ENCODE results near the gene LONRF2. TPM values are rescaled to one million over a fixed set of nuclear protein-coding genes. Genes with fewer than 3 reads are reported as not detected.

Gene LONRF2
- polyA plus RNA-seq, 2 donors, result 0.33 to 0.51 TPM

DNA sequence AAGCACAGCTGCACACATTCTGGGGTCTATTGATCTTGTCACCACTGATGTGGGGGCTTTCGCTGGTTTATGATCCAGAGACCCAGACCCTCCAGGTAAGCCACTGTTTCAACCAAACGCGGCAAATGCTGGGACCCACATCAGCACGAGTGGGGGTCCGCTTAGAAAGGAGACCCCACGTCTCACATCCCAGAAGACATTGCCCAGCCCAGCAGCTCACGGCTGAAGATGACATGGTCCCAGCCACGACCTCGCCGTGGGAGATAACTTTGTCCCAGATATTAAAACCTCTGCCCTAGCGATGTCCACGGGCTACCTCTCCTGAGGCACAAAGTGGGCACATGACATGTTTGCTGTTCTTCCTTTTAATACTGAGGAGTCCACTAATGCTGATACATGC is 43.8 kb downstream of the LONRF2 start:
- H3K27ac ChIP-seq (ENCODE audit: low read depth in 2 of 2, low read length in 1 of 2), result no peak overlapping the region
- H3K36me3 ChIP-seq (ENCODE audit: control insufficient read depth in 2 of 2, insufficient read depth in 2 of 2, low read length in 1 of 2), result no peaks in the 10 kb centered on the region
- whole genome bisulfite sequencing, 2 donors, result 87 to 91% methylated on average over 12 of the region's 12 CpGs
- H3K4me3 ChIP-seq (ENCODE audit: low read depth in 1 of 2, low read length in 2 of 2), result no peak overlapping the region
- H3K27me3 ChIP-seq (ENCODE audit: control insufficient read depth in 1 of 2, insufficient read depth in 2 of 2, low read length in 2 of 2), result no peaks in the 10 kb centered on the region
- H3K4me1 ChIP-seq (ENCODE audit: control insufficient read depth in 2 of 2, insufficient read depth in 2 of 2, low read length in 1 of 2), result peaks cover 0 to 4% of the 10 kb centered on the region in 2 donors
- no peaks in the 10 kb centered on the region for H3K9me3 ChIP-seq (ENCODE audit: control insufficient read depth in 2 of 2, insufficient read depth in 1 of 2, low read depth in 1 of 2, low read length in 1 of 2)

DNA sequence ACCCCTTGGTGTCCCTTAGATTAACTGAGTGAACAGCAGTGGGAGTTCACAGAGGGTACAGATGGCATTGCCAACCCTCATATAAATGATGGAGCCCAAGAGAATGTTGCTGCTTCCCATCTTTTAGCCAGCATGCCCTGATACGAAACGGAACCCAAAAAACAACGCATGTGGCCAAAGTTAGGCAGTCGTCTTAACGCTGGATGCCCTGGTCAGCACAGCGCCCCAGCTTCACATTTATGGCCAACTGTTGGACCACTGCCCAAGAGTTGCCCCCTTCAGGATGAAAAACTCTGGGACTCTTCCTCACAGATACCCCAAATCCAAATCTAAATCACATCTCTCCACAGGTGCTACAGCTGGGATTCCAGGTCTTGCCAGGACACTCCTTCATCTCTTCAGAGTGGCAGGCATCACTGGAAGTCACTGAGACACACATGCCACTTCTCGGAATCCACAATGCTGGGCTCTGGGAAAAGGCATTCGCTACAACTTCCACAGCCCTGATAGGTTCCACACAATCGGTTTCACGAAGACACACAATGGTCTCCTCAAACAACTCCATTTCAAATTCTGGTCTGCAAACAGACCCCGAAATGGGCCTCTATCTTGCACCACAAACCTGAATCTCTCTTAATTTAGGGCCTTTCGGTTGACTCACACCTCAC is 44.6 kb downstream of the LONRF2 start:
- no peaks in the 10 kb centered on the region for H3K27me3 ChIP-seq (ENCODE audit: control insufficient read depth in 1 of 2, insufficient read depth in 2 of 2, low read length in 2 of 2)
- peaks cover 0 to 4% of the 10 kb centered on the region in 2 donors for H3K4me1 ChIP-seq (ENCODE audit: control insufficient read depth in 2 of 2, insufficient read depth in 2 of 2, low read length in 1 of 2)
- no peak overlapping the region for H3K27ac ChIP-seq (ENCODE audit: low read depth in 2 of 2, low read length in 1 of 2)
- H3K4me3 ChIP-seq (ENCODE audit: low read depth in 1 of 2, low read length in 2 of 2), result no peak overlapping the region
- WGBS, 2 donors, result 94 to 95% methylated on average over 12 of the region's 12 CpGs
- no peaks in the 10 kb centered on the region for H3K9me3 ChIP-seq (ENCODE audit: control insufficient read depth in 2 of 2, insufficient read depth in 1 of 2, low read depth in 1 of 2, low read length in 1 of 2)
- no peaks in the 10 kb centered on the region for H3K36me3 ChIP-seq (ENCODE audit: control insufficient read depth in 2 of 2, insufficient read depth in 2 of 2, low read length in 1 of 2)

DNA sequence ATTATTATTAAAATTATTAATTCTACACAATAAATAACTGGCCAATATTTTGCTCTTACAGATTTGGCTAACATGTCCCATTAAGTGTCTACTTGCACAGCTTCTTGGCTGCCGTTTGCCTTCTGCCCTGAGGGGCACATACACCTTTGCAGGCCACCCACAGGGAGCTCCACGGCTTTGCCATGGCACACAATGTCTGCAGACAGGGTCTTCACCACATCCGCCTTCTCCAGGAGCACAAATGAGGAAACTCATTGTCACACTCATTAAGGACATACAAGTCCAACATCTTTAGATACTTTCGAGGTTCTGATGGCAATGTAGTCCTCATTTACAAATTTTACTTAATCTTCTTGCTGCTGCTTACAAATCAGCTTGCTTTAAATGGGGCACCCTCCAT is 45.6 kb downstream of the LONRF2 start:
- Histone ChIP-seq H3K4me3 (ENCODE audit: low read depth in 1 of 2, low read length in 2 of 2) (no peak overlapping the region), H3K4me1 (ENCODE audit: control insufficient read depth in 2 of 2, insufficient read depth in 2 of 2, low read length in 1 of 2) (peaks cover 0 to 4% of the 10 kb centered on the region in 2 donors), H3K36me3 (ENCODE audit: control insufficient read depth in 2 of 2, insufficient read depth in 2 of 2, low read length in 1 of 2) (no peaks in the 10 kb centered on the region), H3K27ac (ENCODE audit: low read depth in 2 of 2, low read length in 1 of 2) (no peak overlapping the region), H3K9me3 (ENCODE audit: control insufficient read depth in 2 of 2, insufficient read depth in 1 of 2, low read depth in 1 of 2, low read length in 1 of 2) (no peaks in the 10 kb centered on the region), H3K27me3 (ENCODE audit: control insufficient read depth in 1 of 2, insufficient read depth in 2 of 2, low read length in 2 of 2) (no peaks in the 10 kb centered on the region)
- WGBS, 2 donors, result 71 to 85% methylated on average over 4 of the region's 4 CpGs

DNA sequence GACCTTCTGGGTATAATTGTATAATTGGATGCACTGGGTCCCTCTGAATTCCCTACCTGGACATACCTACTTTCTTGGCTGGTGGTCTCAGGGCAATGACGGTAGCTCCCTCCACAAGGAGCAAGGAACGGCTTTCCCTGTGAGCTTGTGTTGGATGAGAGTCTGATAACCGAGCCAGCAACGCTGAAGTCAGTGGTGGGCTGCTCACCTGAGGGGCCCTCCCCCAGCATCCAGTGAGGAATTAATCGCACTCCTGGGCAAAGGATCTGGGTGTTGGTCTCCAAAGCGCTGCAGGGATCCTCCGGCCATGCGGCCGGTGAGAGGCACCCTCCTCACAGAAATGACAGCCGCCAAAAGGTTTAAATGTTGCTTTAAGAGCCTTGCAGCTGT is 47.1 kb downstream of the LONRF2 start:
- no peaks in the 10 kb centered on the region for H3K9me3 ChIP-seq (ENCODE audit: control insufficient read depth in 2 of 2, insufficient read depth in 1 of 2, low read depth in 1 of 2, low read length in 1 of 2)
- no peaks in the 10 kb centered on the region for H3K36me3 ChIP-seq (ENCODE audit: control insufficient read depth in 2 of 2, insufficient read depth in 2 of 2, low read length in 1 of 2)
- 84 to 85% methylated on average over 10 of the region's 10 CpGs for WGBS, 2 donors
- H3K27me3 ChIP-seq (ENCODE audit: control insufficient read depth in 1 of 2, insufficient read depth in 2 of 2, low read length in 2 of 2), result no peaks in the 10 kb centered on the region
- no peak overlapping the region for H3K4me3 ChIP-seq (ENCODE audit: low read depth in 1 of 2, low read length in 2 of 2)
- no peak overlapping the region for H3K27ac ChIP-seq (ENCODE audit: low read depth in 2 of 2, low read length in 1 of 2)
- peaks cover 0 to 4% of the 10 kb centered on the region in 2 donors for H3K4me1 ChIP-seq (ENCODE audit: control insufficient read depth in 2 of 2, insufficient read depth in 2 of 2, low read length in 1 of 2)

DNA sequence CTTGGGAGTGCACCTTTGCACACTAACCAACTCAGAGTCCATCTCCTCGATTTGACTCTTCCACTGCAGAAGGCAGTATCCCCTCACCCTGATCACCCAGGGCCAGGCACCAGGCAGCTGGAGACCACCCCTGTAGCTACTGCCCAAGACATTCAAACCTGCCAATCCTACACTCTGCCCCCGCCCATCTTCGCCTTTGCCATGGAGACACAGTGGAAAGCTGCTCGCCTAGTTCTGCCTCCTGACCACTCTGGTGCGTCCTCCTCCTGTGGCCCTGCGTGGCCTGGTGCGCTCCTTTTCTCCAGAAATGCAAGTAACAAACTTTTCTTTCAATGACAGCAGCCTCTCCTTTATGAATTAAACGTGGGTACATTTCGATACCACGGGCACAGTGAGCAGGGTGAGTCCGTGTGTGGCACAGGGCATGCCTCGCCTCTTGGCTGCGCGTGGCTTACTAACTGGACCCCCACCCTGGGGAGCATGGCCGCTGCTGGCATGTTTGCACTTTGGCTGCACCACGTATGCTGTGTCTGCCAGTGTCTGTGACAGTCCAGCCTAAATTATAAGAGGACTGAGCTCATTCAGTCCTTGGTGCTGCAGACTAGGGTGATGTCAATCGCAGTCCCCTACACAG is 47.6 kb downstream of the LONRF2 start:
- WGBS, 2 donors, result 93 to 95% methylated on average over 17 of the region's 17 CpGs

GRCh38 chr2:100274076-100274475 is 48.2 kb downstream of the LONRF2 start:
- 66% methylated on average over 6 of the region's 6 CpGs for WGBS, 2 donors

More for the DNA sequence above, 47.6 kb downstream of the LONRF2 start:
- Histone ChIP-seq H3K4me3 (ENCODE audit: low read depth in 1 of 2, low read length in 2 of 2) (no peak overlapping the region), H3K36me3 (ENCODE audit: control insufficient read depth in 2 of 2, insufficient read depth in 2 of 2, low read length in 1 of 2) (no peaks in the 10 kb centered on the region), H3K27me3 (ENCODE audit: control insufficient read depth in 1 of 2, insufficient read depth in 2 of 2, low read length in 2 of 2) (no peaks in the 10 kb centered on the region), H3K9me3 (ENCODE audit: control insufficient read depth in 2 of 2, insufficient read depth in 1 of 2, low read depth in 1 of 2, low read length in 1 of 2) (no peaks in the 10 kb centered on the region), H3K27ac (ENCODE audit: low read depth in 2 of 2, low read length in 1 of 2) (no peak overlapping the region), H3K4me1 (ENCODE audit: control insufficient read depth in 2 of 2, insufficient read depth in 2 of 2, low read length in 1 of 2) (peaks cover 0 to 4% of the 10 kb centered on the region in 2 donors)

GRCh38 chr2:100273387-100273786 is 48.9 kb downstream of the LONRF2 start:
- Histone ChIP-seq H3K4me3 (ENCODE audit: low read depth in 1 of 2, low read length in 2 of 2) (no peak overlapping the region), H3K4me1 (ENCODE audit: control insufficient read depth in 2 of 2, insufficient read depth in 2 of 2, low read length in 1 of 2) (peaks cover 0 to 3% of the 10 kb centered on the region in 2 donors), H3K9me3 (ENCODE audit: control insufficient read depth in 2 of 2, insufficient read depth in 1 of 2, low read depth in 1 of 2, low read length in 1 of 2) (no peaks in the 10 kb centered on the region), H3K27ac (ENCODE audit: low read depth in 2 of 2, low read length in 1 of 2) (no peak overlapping the region), H3K36me3 (ENCODE audit: control insufficient read depth in 2 of 2, insufficient read depth in 2 of 2, low read length in 1 of 2) (no peaks in the 10 kb centered on the region), H3K27me3 (ENCODE audit: control insufficient read depth in 1 of 2, insufficient read depth in 2 of 2, low read length in 2 of 2) (no peaks in the 10 kb centered on the region)
- 91 to 93% methylated on average over 1 of the region's 1 CpG for WGBS, 2 donors

More at GRCh38 chr2:100274076-100274475, 48.2 kb downstream of the LONRF2 start:
- Histone ChIP-seq H3K27me3 (ENCODE audit: control insufficient read depth in 1 of 2, insufficient read depth in 2 of 2, low read length in 2 of 2) (no peaks in the 10 kb centered on the region), H3K27ac (ENCODE audit: low read depth in 2 of 2, low read length in 1 of 2) (no peak overlapping the region), H3K4me1 (ENCODE audit: control insufficient read depth in 2 of 2, insufficient read depth in 2 of 2, low read length in 1 of 2) (peaks cover 0 to 4% of the 10 kb centered on the region in 2 donors), H3K9me3 (ENCODE audit: control insufficient read depth in 2 of 2, insufficient read depth in 1 of 2, low read depth in 1 of 2, low read length in 1 of 2) (no peaks in the 10 kb centered on the region), H3K4me3 (ENCODE audit: low read depth in 1 of 2, low read length in 2 of 2) (no peak overlapping the region), H3K36me3 (ENCODE audit: control insufficient read depth in 2 of 2, insufficient read depth in 2 of 2, low read length in 1 of 2) (no peaks in the 10 kb centered on the region)

- no peaks in the 10 kb centered on the region for H3K4me1 ChIP-seq (ENCODE audit: control insufficient read depth in 2 of 2, insufficient read depth in 2 of 2, low read length in 1 of 2)
- no peak overlapping the region for H3K27ac ChIP-seq (ENCODE audit: low read depth in 2 of 2, low read length in 1 of 2)
- WGBS, 2 donors, result 70% methylated on average over 10 of the region's 10 CpGs
- no peaks in the 10 kb centered on the region for H3K36me3 ChIP-seq (ENCODE audit: control insufficient read depth in 2 of 2, insufficient read depth in 2 of 2, low read length in 1 of 2)
- no peak overlapping the region for H3K4me3 ChIP-seq (ENCODE audit: low read depth in 1 of 2, low read length in 2 of 2)
- H3K9me3 ChIP-seq (ENCODE audit: control insufficient read depth in 2 of 2, insufficient read depth in 1 of 2, low read depth in 1 of 2, low read length in 1 of 2), result no peaks in the 10 kb centered on the region
- H3K27me3 ChIP-seq (ENCODE audit: control insufficient read depth in 1 of 2, insufficient read depth in 2 of 2, low read length in 2 of 2), result no peaks in the 10 kb centered on the region
Observed at GRCh38 chr2:100272841-100273329, 49.4 kb downstream of the LONRF2 start.

DNA sequence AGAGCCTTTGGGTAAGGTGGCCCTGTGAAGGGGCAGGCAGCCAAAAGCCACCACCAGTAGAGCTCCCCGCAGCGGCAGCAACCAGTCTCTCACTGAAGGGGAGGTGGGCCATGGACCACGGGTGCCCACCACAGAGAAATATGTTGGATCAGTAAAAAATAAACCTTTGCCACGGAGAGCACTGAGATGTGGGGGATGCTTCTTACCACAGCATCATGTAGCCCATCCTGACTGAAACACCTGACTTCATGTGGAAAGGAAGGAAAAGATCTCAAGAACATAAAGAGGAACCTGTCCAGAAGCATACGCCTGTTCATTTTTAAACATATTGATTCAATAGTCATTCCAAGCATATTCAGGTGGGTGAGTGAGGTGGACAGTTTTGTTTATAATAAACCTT is 51.1 kb downstream of the LONRF2 start:
- WGBS, 2 donors, result 96 to 97% methylated on average over 5 of the region's 5 CpGs
- Histone ChIP-seq H3K4me1 (ENCODE audit: control insufficient read depth in 2 of 2, insufficient read depth in 2 of 2, low read length in 1 of 2) (no peaks in the 10 kb centered on the region), H3K36me3 (ENCODE audit: control insufficient read depth in 2 of 2, insufficient read depth in 2 of 2, low read length in 1 of 2) (no peaks in the 10 kb centered on the region), H3K27ac (ENCODE audit: low read depth in 2 of 2, low read length in 1 of 2) (no peak overlapping the region), H3K27me3 (ENCODE audit: control insufficient read depth in 1 of 2, insufficient read depth in 2 of 2, low read length in 2 of 2) (no peaks in the 10 kb centered on the region), H3K4me3 (ENCODE audit: low read depth in 1 of 2, low read length in 2 of 2) (no peak overlapping the region), H3K9me3 (ENCODE audit: control insufficient read depth in 2 of 2, insufficient read depth in 1 of 2, low read depth in 1 of 2, low read length in 1 of 2) (no peaks in the 10 kb centered on the region)

Measured in esophagus (tissue), 2 donors.